Midbrain (tissue), 1 donor: ENCODE results near the gene GTF2E1.

Experiments
- DNase-seq: peaks from one replicate; lab custom pipeline; 2025; lab: John Stamatoyannopoulos, UW

GTF2E1 gene

DNA sequence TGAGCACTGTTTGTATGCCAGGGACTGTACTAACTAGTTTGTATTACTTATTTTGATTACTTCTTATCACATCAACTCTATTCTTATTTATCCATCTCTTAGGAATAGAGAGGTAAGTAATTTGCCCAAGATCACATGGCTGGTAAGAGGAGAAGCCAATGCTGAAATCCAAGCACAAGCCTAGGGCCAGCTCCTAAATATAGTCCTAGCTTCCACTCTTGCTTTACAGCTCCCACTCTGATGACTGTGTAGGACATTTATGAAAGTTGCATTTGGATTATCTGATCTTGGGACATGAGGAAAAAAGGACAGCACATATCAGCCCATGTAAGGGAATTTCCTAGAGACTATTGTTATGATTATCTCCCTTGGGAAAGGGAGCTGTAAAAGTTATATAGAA is 58.1 kb downstream of the GTF2E1 start:
- DNase-seq = no peak

- no peak for DNase-seq
Observed at GRCh38 chr3:120801484-120801883, 58.9 kb downstream of the GTF2E1 start.

DNA sequence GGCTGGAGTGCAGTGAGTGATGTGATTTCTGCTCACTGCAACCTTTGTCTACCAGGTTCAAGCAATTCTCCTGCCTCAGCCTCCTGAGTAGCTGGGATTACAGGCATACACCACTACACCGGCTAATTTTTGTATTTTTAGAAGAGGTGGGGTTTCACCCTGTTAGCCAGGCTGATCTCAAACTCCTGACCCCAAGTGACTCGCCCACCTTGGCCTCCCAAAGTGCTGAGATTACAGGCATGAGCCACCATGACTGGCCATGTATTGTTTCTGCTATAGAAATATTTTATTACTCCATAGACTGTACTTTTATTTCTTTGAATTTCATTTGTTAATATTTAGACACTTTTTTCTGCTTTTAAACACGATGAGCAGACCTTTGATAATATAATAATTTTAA is 60.4 kb downstream of the GTF2E1 start:
- no peak for DNase-seq

DNA sequence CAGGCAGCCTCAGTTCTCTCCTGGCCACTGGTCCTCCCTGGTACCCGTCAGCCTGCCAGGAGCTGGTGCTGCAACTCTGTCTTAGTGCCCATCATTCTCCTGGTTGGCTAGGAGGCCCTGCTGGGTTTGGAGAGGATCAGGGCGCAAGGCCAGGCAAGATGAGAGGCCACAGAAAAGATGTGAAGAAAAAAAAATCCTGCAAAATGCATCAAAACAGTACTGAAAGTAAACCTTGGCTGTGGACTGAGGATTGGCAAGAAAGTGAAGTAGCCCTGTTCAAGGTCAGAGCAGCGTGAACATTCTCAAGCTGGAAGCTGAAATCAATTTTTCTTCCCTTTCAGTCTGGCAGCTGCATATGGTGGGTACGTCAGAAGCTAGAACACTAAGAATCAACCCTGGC is 74.2 kb downstream of the GTF2E1 start:
- peak; percentile 55 for DNase-seq

GRCh38 chr3:120820748-120821147 is 78.2 kb downstream of the GTF2E1 start:
- DNase-seq = no peak

DNA sequence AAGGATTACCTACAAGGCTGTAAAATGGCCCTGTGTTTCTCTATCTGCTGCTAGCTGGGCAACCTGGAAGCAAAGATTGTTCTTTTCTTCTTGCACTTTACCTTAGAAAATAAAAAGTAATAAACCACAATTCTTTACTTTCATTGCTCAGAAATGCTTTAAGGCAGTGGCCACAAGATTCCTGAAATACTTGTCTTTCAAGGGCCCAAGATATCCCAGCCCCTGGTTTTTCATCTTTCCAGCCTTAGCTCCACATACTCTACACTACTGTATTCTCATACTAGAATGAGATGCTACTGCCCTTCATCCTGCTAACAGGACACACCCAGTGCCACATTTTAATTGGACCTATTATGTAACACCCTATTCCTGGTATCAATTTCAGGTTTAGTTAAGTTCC is 78.9 kb downstream of the GTF2E1 start:
- no peak for DNase-seq

GRCh38 chr3:120823156-120823555 is 80.6 kb downstream of the GTF2E1 start:
- no peak for DNase-seq

DNA sequence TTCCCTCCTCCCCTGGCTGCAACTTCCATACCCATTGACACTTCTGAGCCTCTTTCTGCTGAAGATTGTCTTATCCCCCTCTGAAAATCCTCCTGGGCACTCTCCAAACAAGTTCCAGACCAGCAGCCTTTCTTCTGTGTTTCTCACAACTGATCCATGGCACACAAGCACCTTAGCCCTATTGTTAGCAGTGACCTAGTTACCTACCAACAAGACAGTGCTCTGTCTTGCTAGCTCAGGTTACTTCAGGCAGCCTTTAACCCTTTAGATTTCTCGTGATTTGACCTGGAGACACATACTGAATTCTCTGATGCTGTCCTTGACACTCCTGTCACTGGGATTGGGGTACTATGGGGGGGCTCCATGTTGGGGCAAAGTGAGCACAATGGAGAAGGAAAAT is 82.1 kb downstream of the GTF2E1 start:
- DNase-seq = no peak

- DNase-seq = no peak
Observed at GRCh38 chr3:120828796-120829195, 86.3 kb downstream of the GTF2E1 start.

DNA sequence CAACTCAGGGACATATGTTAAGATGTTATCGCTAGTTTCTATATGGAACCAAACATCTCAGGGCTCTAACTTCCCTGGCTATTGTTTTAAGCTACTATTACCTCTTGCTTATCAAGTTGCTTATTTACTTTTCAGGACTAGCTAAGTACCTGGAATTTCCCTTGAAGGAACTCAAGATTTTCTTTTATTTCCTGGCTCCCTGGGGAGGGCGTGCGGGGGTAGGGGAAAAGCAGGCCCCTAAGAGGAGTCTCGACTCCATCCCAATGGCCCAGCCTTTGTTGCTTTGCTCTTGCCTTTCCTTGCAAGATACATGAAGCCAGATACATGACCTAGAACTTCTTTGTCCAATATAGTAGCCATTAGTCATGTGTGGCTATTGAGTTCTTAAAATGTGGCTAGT is 88.5 kb downstream of the GTF2E1 start:
- DNase-seq = no peak
